HCT116 (cell line): ENCODE measurements around the gene DACT1. TPM values are rescaled to one million over a fixed set of nuclear protein-coding genes. Genes with fewer than 3 reads are reported as not detected.

Experiments used
- ATAC-seq: fragments of 200-7000 bp; cut with Tn5 transposase; 2 replicates; pipeline ENCODE4 v1.9.1; 2020; ENCODE audit warnings: mild to moderate bottlenecking, moderate library complexity
- BruUV-seq: library from RNA; stranded (reverse); fragments of 400-500 nt; replicated peaks from 2 replicates; lab custom pipeline; 2021; lab: Mats Ljungman, UMichigan
- CTCF ChIA-PET: fragments of 300-600 bp; sonication (Branson Sonifier 250); formaldehyde crosslinking; loops from one replicate; lab custom pipeline; 2021; ENCODE audit warnings: antibody characterized with exemption; lab: Charles Lee
- POLR2A ChIA-PET: fragments of 300-600, 350-600 bp; sonication (Branson Sonifier 250); formaldehyde crosslinking; loops from one replicate; lab custom pipeline; 2021; ENCODE audit warnings: antibody characterized with exemption; lab: Charles Lee
- RAD21 ChIA-PET, 2 experiments: fragments of 300-600 bp; sonication (Branson Sonifier 250); formaldehyde crosslinking; loops; one replicate each; lab custom pipeline; 2023; ENCODE audit warnings: low total read pairs in 2 of 2; ENCODE audit not compliant: uncharacterized antibody in 2 of 2, unreplicated experiment in 2 of 2, low non-redundant PET in 1 of 2; lab: Charles Lee
- DNase-seq: peaks from one replicate; pipeline ENCODE4 v3.0.0-alpha.2; 2010; ENCODE audit warnings: low read depth, low spot score
- H2AFZ ChIP-seq: fragments of 200-600 bp; shearing (Covaris generic), sonication (generic); 2 replicates; pipeline ENCODE4 v1.6.1; 2017; ENCODE audit warnings: low read depth, mixed run types, mixed read lengths, antibody characterized with exemption, low read length; ENCODE audit not compliant: poor library complexity, severe bottlenecking
- H3K27ac ChIP-seq: 2 replicates; pipeline ENCODE4 v1.5.1; 2012; ENCODE audit warnings: low read depth, low read length
- H3K27me3 ChIP-seq: fragments of 200-600 bp; sonication (generic); 2 replicates; pipeline ENCODE4 v1.6.1; 2016; ENCODE audit warnings: mixed run types, low read length, mixed read lengths; ENCODE audit not compliant: insufficient read depth
- H3K36me3 ChIP-seq, 2 experiments: fragments of 200-500 bp in 1 of 2; fragments of 200-600 bp in 1 of 2; sonication (Bioruptor generic) in 1 of 2; sonication (generic) in 1 of 2; 2 replicates each; pipeline versions ENCODE4 v1.5.1 to v1.6.1; 2014 to 2016; ENCODE audit warnings: low read length in 2 of 2, inconsistent platforms in 1 of 2, mixed read lengths in 1 of 2, mixed run types in 1 of 2; ENCODE audit not compliant: insufficient read depth in 2 of 2, control insufficient read depth in 1 of 2
- H3K4me1 ChIP-seq, 2 experiments: fragments of 200-600 bp in 1 of 2; sonication (generic) in 1 of 2; 2 replicates each; pipeline versions ENCODE4 v1.5.1 to v1.6.1; 2012 to 2017; ENCODE audit warnings: low read length in 2 of 2, inconsistent platforms in 1 of 2, mild to moderate bottlenecking in 1 of 2, mixed read lengths in 1 of 2, mixed run types in 1 of 2, moderate library complexity in 1 of 2; ENCODE audit not compliant: insufficient read depth in 2 of 2, control insufficient read depth in 1 of 2
- H3K4me2 ChIP-seq: fragments of 200-600 bp; sonication (generic); 2 replicates; pipeline ENCODE4 v1.6.1; 2017; ENCODE audit warnings: mixed run types, low read length, mixed read lengths
- H3K4me3 ChIP-seq, 2 experiments: fragments of 200-600 bp in 1 of 2; sonication (generic) in 1 of 2; replicated peaks in 1 of 2; 2 replicates each; pipeline ENCODE4 v1.5.1; 2011 to 2016; ENCODE audit warnings: low read length in 2 of 2, control low read depth in 1 of 2, low read depth in 1 of 2, mild to moderate bottlenecking in 1 of 2, mixed read lengths in 1 of 2, mixed run types in 1 of 2
- H3K79me2 ChIP-seq: fragments of 200-600 bp; sonication (generic); 2 replicates; pipeline ENCODE4 v1.6.1; 2017; ENCODE audit warnings: mild to moderate bottlenecking, mixed run types, low read length, moderate library complexity, mixed read lengths; ENCODE audit not compliant: insufficient read depth
- H3K9ac ChIP-seq: fragments of 200-600 bp; sonication (generic); 2 replicates; pipeline ENCODE4 v1.6.1; 2016; ENCODE audit warnings: low read length, mixed read lengths
- H3K9me2 ChIP-seq: fragments of 200-600 bp; sonication (generic), shearing (Covaris generic); 2 replicates; pipeline ENCODE4 v1.6.1; 2017; ENCODE audit warnings: mixed run types, mild to moderate bottlenecking, moderate library complexity; ENCODE audit not compliant: insufficient read depth
- H3K9me3 ChIP-seq, 2 experiments: fragments of 200-500 bp in 1 of 2; fragments of 200-600 bp in 1 of 2; sonication (Bioruptor generic) in 1 of 2; sonication (generic) in 1 of 2; 2 replicates each; pipeline ENCODE4 v1.6.1; 2014 to 2017; ENCODE audit warnings: low read length in 2 of 2, mixed read lengths in 2 of 2, inconsistent platforms in 1 of 2, low read depth in 1 of 2, mild to moderate bottlenecking in 1 of 2, mixed run types in 1 of 2, moderate library complexity in 1 of 2; ENCODE audit not compliant: control insufficient read depth in 1 of 2, insufficient read depth in 1 of 2
- H4K20me1 ChIP-seq: fragments of 200-600 bp; sonication (generic), shearing (Covaris generic); 2 replicates; pipeline ENCODE4 v1.6.1; 2017; ENCODE audit warnings: mixed run types, mild to moderate bottlenecking, moderate library complexity; ENCODE audit not compliant: insufficient read depth
- CBX3 ChIP-seq: IDR thresholded peaks from 2 replicates; pipeline ENCODE4 v1.6.1; 2012; ENCODE audit warnings: low read depth
- CEBPB ChIP-seq: IDR thresholded peaks from 2 replicates; pipeline ENCODE4 v1.6.1; 2012; ENCODE audit warnings: low read depth
- ELF1 ChIP-seq: IDR thresholded peaks from 2 replicates; pipeline ENCODE4 v1.6.1; 2012; ENCODE audit warnings: low read depth, borderline replicate concordance
- EZH2phosphoT487 ChIP-seq: fragments of 200-600 bp; IDR thresholded peaks from 2 replicates; pipeline ENCODE4 v1.6.1; 2018; ENCODE audit warnings: antibody characterized with exemption, borderline replicate concordance
- POLR2A ChIP-seq: IDR thresholded peaks from 2 replicates; pipeline ENCODE4 v1.7.0; 2011; ENCODE audit warnings: borderline replicate concordance; ENCODE audit not compliant: insufficient read depth, insufficient read length; ENCODE audit errors: extremely low read depth
- POLR2AphosphoS5 ChIP-seq: IDR thresholded peaks from 2 replicates; pipeline ENCODE4 v1.6.1; 2011; ENCODE audit warnings: mild to moderate bottlenecking, low read depth, low read length, moderate library complexity
- RAD21 ChIP-seq: IDR thresholded peaks from 2 replicates; pipeline ENCODE4 v1.6.1; 2012; ENCODE audit warnings: low read depth, mild to moderate bottlenecking
- SIN3A ChIP-seq: IDR thresholded peaks from 2 replicates; pipeline ENCODE4 v1.6.1; 2012; ENCODE audit warnings: low read depth
- SP1 ChIP-seq: IDR thresholded peaks from 2 replicates; pipeline ENCODE4 v1.6.1; 2012; ENCODE audit warnings: low read depth
- SRF ChIP-seq: IDR thresholded peaks from 2 replicates; pipeline ENCODE4 v1.6.1; 2012; ENCODE audit warnings: low read depth
- TCF7L2 ChIP-seq: IDR thresholded peaks from 2 replicates; pipeline ENCODE4 v1.7.0; 2011; ENCODE audit warnings: borderline replicate concordance, inconsistent platforms; ENCODE audit not compliant: insufficient read depth, insufficient read length; ENCODE audit errors: extremely low read depth
- YY1 ChIP-seq: IDR thresholded peaks from 2 replicates; pipeline ENCODE4 v1.6.1; 2011; ENCODE audit warnings: low read length, low read depth, moderate library complexity, mild to moderate bottlenecking; ENCODE audit not compliant: insufficient replicate concordance; ENCODE audit errors: extremely low read depth
- ZFX ChIP-seq: fragments of 450-650 bp; IDR thresholded peaks from 2 replicates; pipeline ENCODE4 v1.6.1; 2017
- ZNF274 ChIP-seq: fragments of 200-500 bp; sonication (Bioruptor generic); IDR thresholded peaks from 2 replicates; pipeline ENCODE4 v1.6.1; 2014; ENCODE audit warnings: mild to moderate bottlenecking, low read depth, low read length, inconsistent platforms
- intact Hi-C: fragments of 100-400 bp; cut with micrococcal nuclease; formaldehyde crosslinking; loops from 2 replicates; pipeline ENCODE4 v1.10.0; 2022
- total RNA-seq: library from RNA; stranded (reverse); gene quantifications from one replicate; pipeline ENCODE4 v1.2.1, GENCODE V29; 2021; ENCODE audit not compliant: unreplicated experiment
- TF ChIP-seq, protein P1 (sequence below): IDR thresholded peaks from 2 replicates; pipeline ENCODE4 v1.6.1; 2012
- TF ChIP-seq, protein P2 (sequence below): IDR thresholded peaks from 2 replicates; pipeline ENCODE4 v1.6.1; 2012

The DACT1 gene
- total RNA-seq, 1 experiment from 2014 or later = 1.6 TPM

- ATAC-seq (no peak), DNase-seq (no peak)
- intact Hi-C loops = no loop called here
- Histone ChIP-seq H3K4me1 (peaks cover 1 to 21% of the 10 kb centered on the region in 2 experiments; a peak in 3 of 4 replicates), H3K79me2 (no peaks in the 10 kb centered on the region), H2AFZ (no peak overlapping the region), H3K9ac (no peak overlapping the region), H3K4me3 (no peak overlapping the region), H3K27ac (no peak overlapping the region), H4K20me1 (no peaks in the 10 kb centered on the region), H3K4me2 (no peak overlapping the region), H3K36me3 (no peaks in the 10 kb centered on the region), H3K27me3 (peaks cover 3% of the 10 kb centered on the region; the same call in 1 of the 2 replicates), H3K9me3 (no peaks in the 10 kb centered on the region), H3K9me2 (no peaks in the 10 kb centered on the region)
- ChIA-PET RAD21 (no interaction called here), POLR2A (no interaction called here), CTCF (interaction anchor here (4.0 kb wide), 1 partner anchor 132 kb away, joined by 18 read pairs; no protein-coding TSS in a partner anchor)
- no TSS peak for BruUV-seq
- TF ChIP-seq, protein P1, sequence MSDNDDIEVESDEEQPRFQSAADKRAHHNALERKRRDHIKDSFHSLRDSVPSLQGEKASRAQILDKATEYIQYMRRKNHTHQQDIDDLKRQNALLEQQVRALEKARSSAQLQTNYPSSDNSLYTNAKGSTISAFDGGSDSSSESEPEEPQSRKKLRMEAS = no peak
- TF ChIP-seq CBX3 (no peak), ZNF274 (no peak), EZH2phosphoT487 (no peak), CEBPB (no peak), YY1 (no peak), SRF (no peak), TCF7L2 (no peak), POLR2A (no peak), RAD21 (no peak), SIN3A (no peak), SP1 (no peak), POLR2AphosphoS5 (no peak), ELF1 (no peak), ZFX (no peak)
- TF ChIP-seq, protein P2, sequence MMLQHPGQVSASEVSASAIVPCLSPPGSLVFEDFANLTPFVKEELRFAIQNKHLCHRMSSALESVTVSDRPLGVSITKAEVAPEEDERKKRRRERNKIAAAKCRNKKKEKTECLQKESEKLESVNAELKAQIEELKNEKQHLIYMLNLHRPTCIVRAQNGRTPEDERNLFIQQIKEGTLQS = no peak
These were observed 3.9 kb upstream of the DACT1 start for GRCh38 chr14:58633831-58634230.
